KG1 (cell line): ENCODE results near the gene FUZ.

Experiments
- DNase-seq: peaks from one replicate; lab custom pipeline; 2025; lab: John Stamatoyannopoulos, UW

FUZ gene

GRCh38 chr19:49805822-49806619 lies 7.1 kb downstream of the FUZ start:
- DNase-seq: no peak

GRCh38 chr19:49803529-49803856 lies 9.6 kb downstream of the FUZ start:
- DNase-seq: no peak

GRCh38 chr19:49802836-49803528 lies 10.1 kb downstream of the FUZ start:
- DNase-seq: no peak

- DNase-seq: no peak
Observed at GRCh38 chr19:49801966-49802661, 11.0 kb downstream of the FUZ start.

- no peak for DNase-seq
Observed at GRCh38 chr19:49801401-49801888, 11.6 kb downstream of the FUZ start.

- DNase-seq: no peak
Observed at GRCh38 chr19:49800771-49801170, 12.3 kb downstream of the FUZ start.

- DNase-seq: no peak
Observed at GRCh38 chr19:49799798-49800376, 13.2 kb downstream of the FUZ start.

- no peak for DNase-seq
Observed at GRCh38 chr19:49799271-49799797, 13.8 kb downstream of the FUZ start.

GRCh38 chr19:49798574-49798973 lies 14.5 kb downstream of the FUZ start:
- no peak for DNase-seq

GRCh38 chr19:49795615-49796014 lies 17.5 kb downstream of the FUZ start:
- no peak for DNase-seq

- no peak for DNase-seq
Observed at GRCh38 chr19:49793561-49793840, 19.6 kb downstream of the FUZ start.

GRCh38 chr19:49792829-49793560 lies 20.1 kb downstream of the FUZ start:
- no peak for DNase-seq

- no peak for DNase-seq
Observed at GRCh38 chr19:49791776-49792445, 21.2 kb downstream of the FUZ start.

GRCh38 chr19:49790866-49791265 lies 22.2 kb downstream of the FUZ start:
- DNase-seq: no peak

- no peak for DNase-seq
Observed at GRCh38 chr19:49788857-49789256, 24.2 kb downstream of the FUZ start.

- DNase-seq: no peak
Observed at GRCh38 chr19:49787746-49788145, 25.3 kb downstream of the FUZ start.

GRCh38 chr19:49786376-49786820 lies 26.7 kb downstream of the FUZ start:
- no peak for DNase-seq

- DNase-seq: no peak
Observed at GRCh38 chr19:49782515-49782914, 30.6 kb downstream of the FUZ start.

- DNase-seq: no peak
Observed at GRCh38 chr19:49781394-49781793, 31.7 kb downstream of the FUZ start.

GRCh38 chr19:49780861-49781260 lies 32.2 kb downstream of the FUZ start:
- DNase-seq: no peak
